K562 (cell line): Measurements from ENCODE around the gene MRPL38.

Experiments
- CEBPB ChIP-seq: fragments of 450-650 bp; IDR thresholded peaks from 2 replicates; pipeline ENCODE4 v1.6.1; 2016; ENCODE audit warnings: missing genetic modification characterization, missing compliant biosample characterization
- POLR2AphosphoS5 ChIP-seq: IDR thresholded peaks from 2 replicates; pipeline ENCODE4 v1.6.1; 2011; ENCODE audit warnings: mild to moderate bottlenecking, low read depth, low read length, moderate library complexity; ENCODE audit not compliant: control insufficient read depth, insufficient read depth
- SMAD1 ChIP-seq: fragments of 150-350 bp; IDR thresholded peaks from 2 replicates; pipeline ENCODE4 v1.6.1; 2014; ENCODE audit warnings: low read length, low read depth; ENCODE audit not compliant: partially characterized antibody
- SP2 ChIP-seq: IDR thresholded peaks from 2 replicates; pipeline ENCODE4 v1.6.1; 2011; ENCODE audit warnings: mild to moderate bottlenecking, low read depth, low read length, moderate library complexity; ENCODE audit not compliant: poor library complexity, severe bottlenecking; ENCODE audit errors: extremely low read depth
- ZKSCAN8 ChIP-seq: fragments of 200-800 bp; sonication (Bioruptor generic); IDR thresholded peaks from 2 replicates; pipeline ENCODE4 v1.6.1; 2016; ENCODE audit warnings: missing genetic modification characterization, missing compliant biosample characterization

GRCh38 chr17:75899353-75899752 lies 5.3 kb downstream of the MRPL38 start:
- no peak for TF ChIP-seq ZKSCAN8
- TF ChIP-seq POLR2AphosphoS5 = no peak
- TF ChIP-seq SMAD1 = no peak
- TF ChIP-seq SP2 = no peak
- TF ChIP-seq CEBPB (tag) = no peak
